Measurements from ENCODE around the gene TARP.

The TARP gene

DNA sequence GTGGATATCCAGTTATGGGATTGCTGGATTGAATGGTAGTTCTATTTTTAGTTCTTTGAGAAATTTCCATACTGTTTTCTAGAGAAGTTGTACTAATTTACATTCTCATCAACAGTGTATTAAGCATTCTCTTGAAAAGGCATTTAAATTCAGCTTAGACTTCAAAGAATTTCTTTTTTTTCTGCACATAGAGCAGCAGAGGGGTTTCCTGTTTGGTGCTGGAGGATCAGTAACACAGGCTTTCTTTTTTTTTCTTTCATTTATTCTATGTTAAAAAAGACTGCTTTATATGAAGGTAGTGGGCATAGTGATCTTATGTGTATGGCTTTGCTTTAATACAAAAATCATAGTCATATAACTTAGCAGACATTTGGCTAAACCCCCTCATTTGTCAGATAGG, 47.6 kb upstream of the TARP start:
- POLR2A ChIA-PET = interaction anchor here (1.5 kb wide), 1 partner anchor 9 kb away, joined by 3 read pairs; no protein-coding TSS in a partner anchor
- intact Hi-C loops (cut with micrococcal nuclease) = no loop called here

GRCh38 chr7:38319873-38320272, 46.4 kb upstream of the TARP start:
- POLR2A ChIA-PET = interaction anchor here (0.9 to 1.3 kb wide), 2 partner anchors 88 to 99 kb away, joined by 3 to 6 read pairs; no protein-coding TSS in a partner anchor
- CTCF ChIA-PET = interaction anchor here (1.5 to 7.8 kb wide), 9 partner anchors 9 to 212 kb away, joined by 3 to 69 read pairs (median 9); no protein-coding TSS in a partner anchor
- Mint-ChIP-seq H3K27ac (peak overlapping the region; percentile 86), H3K4me1 (ENCODE audit: low read depth) (peaks cover 60% of the 10 kb centered on the region), H3K4me3 (peak overlapping the region; percentile 65), H3K36me3 (ENCODE audit: low read depth) (no peaks in the 10 kb centered on the region), H3K27me3 (no peaks in the 10 kb centered on the region), H3K9me3 (no peaks in the 10 kb centered on the region)
- no peak for TF ChIP-seq CTCF (IDR thresholded peaks at IDR 0.05)
- DNase-seq (no peak), ATAC-seq (no peak)
- intact Hi-C loops (cut with micrococcal nuclease) = loop anchor here (5.0 kb wide), 2 partner anchors 88 to 213 kb away; no protein-coding TSS in a partner anchor

More for the DNA sequence above, 47.6 kb upstream of the TARP start:
- ATAC-seq (no peak), DNase-seq (no peak)
- Mint-ChIP-seq H3K27me3 (no peaks in the 10 kb centered on the region), H3K4me3 (peak overlapping the region; percentile 29), H3K36me3 (ENCODE audit: low read depth) (no peaks in the 10 kb centered on the region), H3K4me1 (ENCODE audit: low read depth) (peaks cover 60% of the 10 kb centered on the region), H3K9me3 (no peaks in the 10 kb centered on the region), H3K27ac (peak overlapping the region; percentile 86)
- CTCF ChIA-PET = interaction anchor here (0.6 to 7.8 kb wide), 7 partner anchors 8 to 104 kb away, joined by 3 to 69 read pairs (median 8); no protein-coding TSS in a partner anchor
- TF ChIP-seq CTCF (IDR thresholded peaks at IDR 0.05) = no peak

DNA sequence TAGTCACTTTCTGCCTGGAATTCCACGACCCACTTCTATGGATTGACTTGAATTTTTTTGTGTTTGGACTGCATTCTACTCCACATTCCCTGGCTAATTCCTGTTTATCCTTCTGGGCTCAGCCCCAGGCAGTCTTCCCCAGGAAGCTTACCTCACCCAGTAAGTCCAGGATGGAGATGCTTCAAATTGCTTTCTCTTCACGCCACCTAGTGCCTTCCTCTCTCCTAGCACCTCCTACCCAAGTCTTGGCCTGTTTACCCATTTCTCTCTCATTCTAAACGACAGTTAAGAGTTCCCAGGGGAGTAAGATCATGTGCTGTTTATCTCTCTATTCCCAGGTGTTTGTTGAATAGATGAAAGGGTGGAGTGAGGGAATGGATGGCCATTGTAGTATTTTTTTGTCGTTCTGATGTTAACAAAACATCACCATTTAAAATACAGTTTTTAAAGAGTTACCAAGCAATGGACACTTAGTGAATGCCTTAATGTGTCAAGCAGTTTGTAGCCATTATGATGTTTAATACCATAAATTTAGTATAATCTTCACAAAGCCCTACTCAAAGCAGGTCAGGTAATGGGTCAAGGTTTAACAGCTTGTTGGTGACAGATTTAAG, 45.5 kb upstream of the TARP start:
- Mint-ChIP-seq H3K9me3 (no peaks in the 10 kb centered on the region), H3K27ac (peak overlapping the region; percentile 86), H3K4me3 (peak overlapping the region; percentile 66), H3K36me3 (ENCODE audit: low read depth) (no peaks in the 10 kb centered on the region), H3K27me3 (no peaks in the 10 kb centered on the region), H3K4me1 (ENCODE audit: low read depth) (peaks cover 58% of the 10 kb centered on the region)
- TF ChIP-seq CTCF (IDR thresholded peaks at IDR 0.05) = peak; percentile 49
- intact Hi-C loops (cut with micrococcal nuclease) = loop anchor here (5.0 kb wide), 2 partner anchors 87 to 212 kb away; no protein-coding TSS in a partner anchor
- ChIA-PET CTCF (interaction anchor here (0.9 to 7.8 kb wide), 14 partner anchors 10 to 211 kb away, joined by 3 to 69 read pairs (median 5); no protein-coding TSS in a partner anchor), POLR2A (interaction anchor here (0.9 to 1.3 kb wide), 3 partner anchors 44 to 98 kb away, joined by 3 to 6 read pairs (median 3); no protein-coding TSS in a partner anchor)
- DNase-seq = peak; percentile 46
- peak; percentile 66 for ATAC-seq

DNA sequence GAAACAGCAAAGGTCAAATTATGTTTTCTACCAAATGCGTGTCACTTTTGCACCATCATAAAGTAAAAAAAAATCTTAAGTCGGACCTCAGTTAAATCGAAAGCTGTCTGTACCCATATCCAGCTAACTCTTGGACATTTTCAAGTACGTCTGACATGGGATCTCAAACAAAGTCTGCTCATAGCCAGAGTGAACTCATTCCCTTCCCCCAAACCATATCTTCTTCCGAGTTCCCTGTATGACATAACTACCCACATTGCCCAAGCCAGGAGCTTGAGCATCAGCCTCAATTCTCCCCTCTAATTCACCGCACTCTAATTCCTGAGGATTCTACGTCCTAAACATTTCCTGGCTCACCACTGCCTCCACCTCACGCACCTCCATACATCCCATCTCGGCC, 44.8 kb upstream of the TARP start:
- DNase-seq (no peak), ATAC-seq (no peak)
- CTCF ChIA-PET = interaction anchor here (1.1 to 7.8 kb wide), 14 partner anchors 9 to 210 kb away, joined by 3 to 69 read pairs (median 6); no protein-coding TSS in a partner anchor
- Mint-ChIP-seq H3K4me3 (peak overlapping the region; percentile 66), H3K9me3 (no peaks in the 10 kb centered on the region), H3K27me3 (no peaks in the 10 kb centered on the region), H3K4me1 (ENCODE audit: low read depth) (peaks cover 55% of the 10 kb centered on the region), H3K36me3 (ENCODE audit: low read depth) (no peaks in the 10 kb centered on the region), H3K27ac (peak overlapping the region; percentile 86)
- POLR2A ChIA-PET = interaction anchor here (1.3 kb wide), 1 partner anchor 44 kb away, joined by 3 read pairs; no protein-coding TSS in a partner anchor
- intact Hi-C loops (cut with micrococcal nuclease) = loop anchor here (5.0 kb wide), 2 partner anchors 86 to 211 kb away; no protein-coding TSS in a partner anchor
- no peak for TF ChIP-seq CTCF (IDR thresholded peaks at IDR 0.05)
